HepG2 (cell line): ENCODE results near the gene CDHR4. TPM values are rescaled to one million over a fixed set of nuclear protein-coding genes. Genes with fewer than 3 reads are reported as not detected.
A peak's percentile ranks its signal among the peaks of the same experiment; 100 is the strongest.

Experiments used
- CTCF ChIP-seq: sonication (generic); formaldehyde crosslinking; IDR thresholded peaks from 2 replicates; pipeline ENCODE4 v1.5.0; 2020; ENCODE audit warnings: mild to moderate bottlenecking, missing genetic modification reagents, moderate library complexity
- GATAD1 ChIP-seq: IDR thresholded peaks from 2 replicates; pipeline ENCODE4 v1.6.1; 2016; ENCODE audit warnings: missing genetic modification reagents, missing compliant biosample characterization
- HMGXB4 ChIP-seq, 2 experiments: sonication (generic) in 1 of 2; formaldehyde crosslinking in 1 of 2; IDR thresholded peaks; 2 replicates each; pipeline versions ENCODE4 v1.4.0 to v1.6.1; 2018 to 2020; ENCODE audit warnings: missing genetic modification reagents in 2 of 2, borderline replicate concordance in 1 of 2, low read depth in 1 of 2, mild to moderate bottlenecking in 1 of 2, missing biosample characterization in 1 of 2
- MXI1 ChIP-seq: IDR thresholded peaks from 3 replicates; pipeline ENCODE4 v1.6.1; 2012; ENCODE audit warnings: low read depth, low read length, inconsistent platforms, borderline replicate concordance
- RAD21 ChIP-seq: fragments of 450-650 bp; formaldehyde crosslinking; IDR thresholded peaks from 2 replicates; pipeline ENCODE4 v1.5.0; 2020; ENCODE audit warnings: mild to moderate bottlenecking
- TEAD3 ChIP-seq: optimal IDR thresholded peaks from 2 replicates; pipeline ENCODE3; 2016; ENCODE audit warnings: borderline replicate concordance
- ZNF737 ChIP-seq: sonication (generic); formaldehyde crosslinking; IDR thresholded peaks from 2 replicates; pipeline ENCODE4 v1.5.0; 2020; ENCODE audit warnings: missing genetic modification reagents, mild to moderate bottlenecking, borderline replicate concordance
- polyA plus RNA-seq, 8 experiments: library from polyadenylated mRNA; depleted of rRNA in 3 of 8; stranded (reverse) in 7 of 8; unstranded in 1 of 8; fragments of >200 nt; fragmentation: Illumina TruSeq in 4 of 8; extraction: Trizol in 4 of 8; gene quantifications; 2 replicates each; pipeline versions ENCODE4 v1.2.1 to v1.2.3, GENCODE V29; 2011 to 2016; ENCODE audit warnings: low read depth in 4 of 8, missing spikeins in 1 of 8, mixed read lengths in 1 of 8; ENCODE audit not compliant: insufficient read depth in 1 of 8
- total RNA-seq, 5 experiments: library from RNA; depleted of rRNA; stranded (reverse); fragments of >200 nt; fragmentation: Illumina TruSeq; extraction: Trizol; gene quantifications; 2 replicates each; pipeline ENCODE4 v1.2.3, GENCODE V29; 2016; ENCODE audit warnings: low read depth in 1 of 5
- TF ChIP-seq, protein P1 (sequence below): sonication (generic); IDR thresholded peaks from 2 replicates; pipeline ENCODE4 v1.6.1; 2016; ENCODE audit warnings: low read depth, borderline replicate concordance

CDHR4 gene
- total and polyA plus RNA-seq, 2 of the 13 experiments (the other 11 are each of a cell fraction or from before 2014, with no cell fraction given): 0.21 TPM; not detected in 1

- TF ChIP-seq ZNF737 (CRISPR knock-in tag) (no peak), HMGXB4 (CRISPR knock-in tag; IDR thresholded peaks at IDR 0.05; ENCODE audit: borderline replicate concordance in 1 of 2, low read depth in 1 of 2) (0 out of 4 replicates have a peak, but pooled peaks of 1 of the 2 experiments have one; percentile 40), GATAD1 (0 out of 2 replicates have a peak, but pooled peaks have one; percentile 21), RAD21 (CRISPR knock-in tag) (peak; percentile 78), CTCF (CRISPR knock-in tag) (peak; percentile 90), TEAD3 (CRISPR knock-in tag) (peak; percentile 19), MXI1 (peak; percentile 29; the same call in 1 of the 3 replicates)
- TF ChIP-seq, protein P1, sequence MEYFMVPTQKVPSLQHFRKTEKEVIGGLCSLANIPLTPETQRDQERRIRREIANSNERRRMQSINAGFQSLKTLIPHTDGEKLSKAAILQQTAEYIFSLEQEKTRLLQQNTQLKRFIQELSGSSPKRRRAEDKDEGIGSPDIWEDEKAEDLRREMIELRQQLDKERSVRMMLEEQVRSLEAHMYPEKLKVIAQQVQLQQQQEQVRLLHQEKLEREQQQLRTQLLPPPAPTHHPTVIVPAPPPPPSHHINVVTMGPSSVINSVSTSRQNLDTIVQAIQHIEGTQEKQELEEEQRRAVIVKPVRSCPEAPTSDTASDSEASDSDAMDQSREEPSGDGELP: no peak
Measured at GRCh38 chr3:49839193-49839809, 39.6 kb upstream of the CDHR4 start (continued).
